Measurements from ENCODE around the gene CHPF. TPM values are rescaled to one million over a fixed set of nuclear protein-coding genes. Genes with fewer than 3 reads are reported as not detected.
A peak's percentile ranks its signal among the peaks of the same experiment; 100 is the strongest.

CHPF gene
- total RNA-seq, 4 donors from 2014 or later = 32.6 to 70.8 (median 45.5) TPM

DNA sequence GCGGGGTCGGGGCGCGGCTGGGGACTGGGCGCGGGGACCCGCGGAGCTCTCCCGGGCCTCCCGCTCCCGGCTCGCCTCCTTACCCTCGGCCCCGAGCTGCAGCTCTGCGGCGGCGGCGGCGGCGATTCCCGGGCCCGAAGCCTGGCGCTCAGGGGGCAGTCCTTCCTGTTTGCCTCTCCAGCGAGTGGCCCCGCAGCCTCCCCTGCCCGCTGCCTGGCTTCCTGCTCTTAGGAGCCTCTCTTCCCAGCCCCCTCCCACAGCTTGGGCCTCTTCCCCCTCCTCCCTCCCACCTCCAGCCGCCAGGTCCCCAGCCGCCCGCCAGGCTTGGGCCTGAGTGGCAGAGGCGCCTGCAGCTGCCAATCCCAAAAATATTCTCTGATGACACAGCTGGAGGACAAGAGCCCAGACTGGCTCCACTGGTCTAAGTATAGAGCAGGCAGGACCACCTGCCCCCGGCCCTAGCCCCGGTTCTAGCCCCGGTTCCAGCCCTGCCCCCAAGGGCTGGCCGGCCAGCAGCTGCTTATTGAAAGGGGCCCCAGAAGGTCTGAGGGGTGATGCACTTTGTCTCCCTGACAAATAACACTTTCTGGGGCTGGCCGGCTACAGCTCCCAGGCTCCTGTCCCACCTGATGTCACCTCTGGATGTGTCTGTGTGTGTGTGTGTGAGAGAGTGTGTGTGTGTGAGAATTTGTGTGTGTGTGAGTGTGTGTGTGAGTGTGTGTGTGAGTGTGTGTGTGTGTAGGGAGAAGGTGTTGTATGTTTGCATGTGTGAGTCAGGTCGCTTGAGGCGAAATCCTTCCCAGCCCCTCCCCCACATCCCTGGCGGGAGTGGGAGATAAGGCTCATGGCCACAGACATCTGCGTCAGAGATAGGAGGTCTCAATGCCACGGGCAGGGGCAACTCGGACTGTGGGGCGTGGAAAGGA lies 28.0 kb upstream of the CHPF start, which contains the start of gene OBSL1:
TSS of gene OBSL1 (minus strand) at position 229 of the 926 bp plus-strand sequence. CDS start 307 bp downstream, outside the sequence.
- no peak for DNase-seq (ENCODE audit: low spot score)
- peak; percentile 52 for ATAC-seq (ENCODE audit: low FRiP score)
- TF ChIP-seq CTCF (IDR thresholded peaks at IDR 0.05) = no peak

GRCh38 chr2:219570924-219571310 lies 27.3 kb upstream of the CHPF start:
- no peak for TF ChIP-seq CTCF (IDR thresholded peaks at IDR 0.05)
- DNase-seq (ENCODE audit: low spot score) (no peak), ATAC-seq (ENCODE audit: low FRiP score) (peak; percentile 24)

- ATAC-seq (ENCODE audit: low FRiP score) (peak; percentile 58), DNase-seq (ENCODE audit: low spot score) (no peak)
- no peak for TF ChIP-seq CTCF (IDR thresholded peaks at IDR 0.05)
Observed at GRCh38 chr2:219570194-219570923, 26.8 kb upstream of the CHPF start.

DNA sequence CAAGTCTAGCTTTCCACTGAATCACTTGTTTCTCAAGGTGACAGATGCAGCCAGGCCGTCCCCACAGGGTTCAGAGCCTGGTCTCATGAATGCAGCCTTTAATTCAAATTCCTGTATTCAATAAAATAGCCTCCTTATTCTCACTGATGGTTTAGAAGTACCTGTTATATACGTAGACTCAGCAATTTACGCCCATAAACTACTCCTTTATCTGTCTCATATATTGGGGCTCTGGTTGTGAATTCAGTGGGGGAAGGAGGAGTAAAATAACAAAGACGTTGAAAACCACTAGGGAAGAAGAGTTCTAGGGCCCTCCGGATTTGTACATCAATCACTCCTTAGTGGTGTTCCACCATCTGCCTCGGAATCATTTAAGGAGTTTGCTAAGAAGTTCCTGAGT lies 26.0 kb upstream of the CHPF start:
- DNase-seq (ENCODE audit: low spot score) (no peak), ATAC-seq (ENCODE audit: low FRiP score) (no peak)
- no peak for TF ChIP-seq CTCF (IDR thresholded peaks at IDR 0.05)

DNA sequence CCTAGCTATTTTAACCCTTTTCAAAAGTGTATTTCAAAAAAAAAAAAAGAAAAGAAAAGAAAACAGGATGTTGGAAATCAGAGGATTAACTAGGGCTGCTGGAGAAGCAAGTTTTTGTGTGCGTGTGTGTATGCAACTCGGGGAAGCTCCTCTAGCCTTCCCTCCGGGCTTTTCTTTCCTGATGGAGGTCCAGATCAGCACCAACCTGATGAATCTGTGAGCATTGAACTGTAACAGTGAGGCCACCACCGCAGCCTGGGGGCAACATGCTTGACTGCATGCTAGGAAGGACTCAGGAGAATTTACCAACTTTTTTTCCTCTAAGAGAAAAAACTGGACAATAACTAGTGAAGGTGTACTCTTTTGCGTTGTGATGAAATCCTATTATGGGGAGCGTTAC lies 25.4 kb upstream of the CHPF start:
- no peak for ATAC-seq (ENCODE audit: low FRiP score)
- TF ChIP-seq CTCF (IDR thresholded peaks at IDR 0.05) = no peak
- no peak for DNase-seq (ENCODE audit: low spot score)

- no peak for ATAC-seq (ENCODE audit: low FRiP score)
- DNase-seq (ENCODE audit: low spot score) = no peak
- no peak for TF ChIP-seq CTCF (IDR thresholded peaks at IDR 0.05)
Observed at GRCh38 chr2:219567791-219568361, 24.3 kb upstream of the CHPF start.
